ENCODE results near the gene TAL1.

Gene TAL1

DNA sequence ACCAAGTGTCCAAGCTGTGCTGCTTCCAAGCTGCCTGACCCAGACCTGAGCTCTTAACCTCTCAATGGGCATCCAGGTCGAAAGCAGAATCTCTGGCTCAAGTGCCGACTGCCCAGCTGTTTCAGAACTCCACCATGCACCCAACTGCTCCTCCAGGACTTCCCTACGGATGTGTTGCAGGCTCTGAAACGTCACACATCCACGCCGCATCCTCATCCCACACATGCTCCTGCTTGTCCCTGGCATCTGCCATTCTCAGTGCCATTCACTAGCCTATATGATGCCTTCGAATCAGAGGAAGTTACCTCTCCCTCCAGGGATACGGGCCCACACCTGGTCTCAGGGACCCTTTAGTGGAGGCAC is 53.4 kb downstream of the TAL1 start:
- H3K36me3 ChIP-seq (ENCODE audit: control insufficient read depth, insufficient read depth, low read length, severe bottlenecking): no peaks in the 10 kb centered on the region
- peak overlapping the region; percentile 75 for H3K4me3 ChIP-seq (ENCODE audit: low read length)
- H3K9ac ChIP-seq (ENCODE audit: low read length): peak overlapping the region; percentile 78
- H3K4me1 ChIP-seq (ENCODE audit: control insufficient read depth, insufficient read depth, low read length): peaks cover 15% of the 10 kb centered on the region
- peaks cover 32% of the 10 kb centered on the region for H3K27me3 ChIP-seq (replicated peaks; ENCODE audit: control insufficient read depth, insufficient read depth, low read length)
- no peaks in the 10 kb centered on the region for H3K9me3 ChIP-seq (ENCODE audit: control insufficient read depth, low read length)
- no peak for DNase-seq (ENCODE audit: low read depth)

DNA sequence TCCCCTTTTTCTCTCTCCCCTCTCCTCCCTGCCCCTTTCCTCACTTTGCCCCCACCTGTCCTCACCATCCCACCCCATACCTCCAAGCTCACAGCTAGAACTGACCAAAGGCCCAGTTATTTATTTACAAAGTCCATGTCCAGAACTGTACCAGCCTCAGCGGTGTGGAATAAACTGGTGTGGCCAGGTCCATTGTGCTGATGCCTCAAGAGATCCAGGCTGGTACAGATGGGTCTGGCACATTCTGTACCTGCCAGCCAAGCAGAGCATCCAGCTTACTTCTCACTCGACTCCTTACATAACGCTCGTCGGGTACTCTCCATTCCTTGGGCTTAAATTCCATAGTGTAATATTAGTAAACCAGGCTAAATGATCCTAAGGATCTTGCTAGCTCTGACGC is 54.0 kb downstream of the TAL1 start:
- no peaks in the 10 kb centered on the region for H3K9me3 ChIP-seq (ENCODE audit: control insufficient read depth, low read length)
- H3K36me3 ChIP-seq (ENCODE audit: control insufficient read depth, insufficient read depth, low read length, severe bottlenecking): no peaks in the 10 kb centered on the region
- no peak for DNase-seq (ENCODE audit: low read depth)
- H3K4me1 ChIP-seq (ENCODE audit: control insufficient read depth, insufficient read depth, low read length): peaks cover 15% of the 10 kb centered on the region
- no peak overlapping the region for H3K9ac ChIP-seq (ENCODE audit: low read length)
- H3K4me3 ChIP-seq (ENCODE audit: low read length): no peak overlapping the region
- H3K27me3 ChIP-seq (replicated peaks; ENCODE audit: control insufficient read depth, insufficient read depth, low read length): peaks cover 26% of the 10 kb centered on the region

DNA sequence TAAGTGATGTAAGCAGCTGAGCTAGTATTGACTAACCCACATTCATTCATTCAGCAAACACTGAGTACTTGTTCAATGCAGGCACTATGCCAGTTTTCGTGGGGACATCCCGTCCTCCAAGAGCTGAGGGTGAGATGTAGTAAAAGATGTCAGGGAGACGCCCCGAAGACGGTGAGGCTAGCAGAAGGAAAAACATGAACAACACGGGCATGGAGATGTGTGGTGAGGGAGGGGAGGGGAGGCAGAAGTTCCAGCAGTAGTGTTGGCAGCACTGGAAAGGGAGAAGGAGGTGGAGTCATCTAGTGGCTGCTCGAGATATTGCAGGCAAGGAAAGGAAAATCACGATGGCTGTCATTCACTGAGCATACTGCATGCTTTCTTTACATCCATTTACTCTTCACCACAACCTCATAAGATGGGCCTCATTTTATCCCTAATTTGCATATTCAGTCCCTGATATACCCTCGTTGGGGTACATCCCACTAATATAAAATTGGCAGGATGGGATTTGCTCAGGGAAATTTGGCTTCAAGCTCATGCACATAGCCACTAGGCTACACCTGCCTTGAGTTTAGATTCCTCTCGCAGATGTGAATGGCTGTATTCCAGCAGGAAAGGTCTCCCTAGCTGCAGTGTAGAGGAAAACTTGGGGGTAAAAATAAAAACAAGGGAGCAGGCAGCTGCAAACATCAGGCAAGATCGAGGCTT is 56.6 kb downstream of the TAL1 start:
- no peaks in the 10 kb centered on the region for H3K9me3 ChIP-seq (ENCODE audit: control insufficient read depth, low read length)
- H3K4me3 ChIP-seq (ENCODE audit: low read length): no peak overlapping the region
- H3K4me1 ChIP-seq (ENCODE audit: control insufficient read depth, insufficient read depth, low read length): peaks cover 14% of the 10 kb centered on the region
- H3K9ac ChIP-seq (ENCODE audit: low read length): no peak overlapping the region
- H3K36me3 ChIP-seq (ENCODE audit: control insufficient read depth, insufficient read depth, low read length, severe bottlenecking): no peaks in the 10 kb centered on the region
- H3K27me3 ChIP-seq (replicated peaks; ENCODE audit: control insufficient read depth, insufficient read depth, low read length): peaks cover 11% of the 10 kb centered on the region
- peak; percentile 78 for DNase-seq (ENCODE audit: low read depth)

DNA sequence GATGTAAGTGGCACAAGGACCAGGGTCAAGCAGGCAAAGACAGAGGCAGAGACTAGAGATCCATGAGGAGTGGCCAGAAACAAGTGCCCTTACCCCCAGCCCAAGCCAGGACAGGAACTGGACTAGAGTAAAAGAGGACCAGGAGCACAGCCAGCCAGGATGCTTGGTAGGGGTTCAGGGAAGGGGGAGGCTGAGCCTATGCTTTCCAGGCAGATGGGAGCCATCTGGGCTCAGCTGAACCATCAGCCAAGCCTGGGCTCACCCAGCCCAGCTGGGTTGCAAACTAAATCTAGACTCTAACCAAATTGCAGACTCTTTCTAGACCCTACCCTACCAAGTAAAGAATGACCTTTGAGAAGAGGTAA is 57.4 kb downstream of the TAL1 start:
- Histone ChIP-seq H3K4me3 (ENCODE audit: low read length) (no peak overlapping the region), H3K9ac (ENCODE audit: low read length) (no peak overlapping the region), H3K27me3 (replicated peaks; ENCODE audit: control insufficient read depth, insufficient read depth, low read length) (peaks cover 6% of the 10 kb centered on the region), H3K9me3 (ENCODE audit: control insufficient read depth, low read length) (no peaks in the 10 kb centered on the region), H3K36me3 (ENCODE audit: control insufficient read depth, insufficient read depth, low read length, severe bottlenecking) (no peaks in the 10 kb centered on the region), H3K4me1 (ENCODE audit: control insufficient read depth, insufficient read depth, low read length) (peaks cover 8% of the 10 kb centered on the region)
- DNase-seq (ENCODE audit: low read depth): no peak

DNA sequence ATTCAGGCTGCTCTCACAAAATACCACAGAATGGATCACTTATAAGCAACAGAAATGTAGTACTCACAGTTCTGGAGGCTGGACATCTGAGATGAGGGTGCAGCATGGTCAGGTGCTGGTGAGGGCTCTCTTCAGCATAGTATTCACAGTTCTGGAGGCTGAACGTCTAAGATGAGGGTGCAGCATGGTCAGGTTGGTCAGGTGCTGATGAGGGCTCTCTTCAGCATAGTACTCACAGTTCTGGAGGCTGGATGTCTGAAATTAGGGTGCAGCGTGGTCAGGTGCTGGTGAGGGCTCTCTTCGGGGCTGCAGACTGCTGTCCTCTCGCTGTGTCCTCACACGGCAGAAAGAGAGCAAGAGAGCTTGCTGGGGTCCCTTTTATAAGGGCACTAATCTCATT is 59.2 kb downstream of the TAL1 start:
- Histone ChIP-seq H3K4me3 (ENCODE audit: low read length) (no peak overlapping the region), H3K9me3 (ENCODE audit: control insufficient read depth, low read length) (no peaks in the 10 kb centered on the region), H3K9ac (ENCODE audit: low read length) (no peak overlapping the region), H3K4me1 (ENCODE audit: control insufficient read depth, insufficient read depth, low read length) (no peaks in the 10 kb centered on the region), H3K36me3 (ENCODE audit: control insufficient read depth, insufficient read depth, low read length, severe bottlenecking) (no peaks in the 10 kb centered on the region), H3K27me3 (replicated peaks; ENCODE audit: control insufficient read depth, insufficient read depth, low read length) (peaks cover 6% of the 10 kb centered on the region)
- DNase-seq (ENCODE audit: low read depth): no peak

All from adipocyte (in vitro differentiated cells).